H1 (cell line): ENCODE data around the gene CAMK2D. TPM values are rescaled to one million over a fixed set of nuclear protein-coding genes. Genes with fewer than 3 reads are reported as not detected.

Experiments used
- CHD7 ChIP-seq: fragments of 300-600 bp; sonication (generic); IDR thresholded peaks from 2 replicates; pipeline ENCODE4 v1.7.1; 2012; ENCODE audit warnings: low read length, moderate library complexity, mild to moderate bottlenecking, inconsistent platforms; ENCODE audit not compliant: insufficient replicate concordance
- polyA plus RNA-seq, 7 experiments: library from polyadenylated mRNA; depleted of rRNA in 3 of 7; stranded (reverse) in 5 of 7; unstranded in 2 of 7; fragments of >200 nt in 5 of 7; fragments of 200-250 nt in 2 of 7; gene quantifications; 1 replicate in 5 of 7; 2 replicates in 1 of 7; 4 replicates in 1 of 7; pipeline versions ENCODE4 v1.2.1 to v1.2.3, GENCODE V29; 2011 to 2013; ENCODE audit warnings: missing spikeins in 2 of 7, mixed read lengths in 2 of 7
- total RNA-seq: library from RNA; stranded (reverse); fragmentation: NEBNext Ultra II Directional; extraction: Animal tissue kit (Norgen Biotek cat#: 25700); gene quantifications from 2 replicates; pipeline ENCODE4 v1.2.1, GENCODE V29; 2021

Gene CAMK2D
- total and polyA plus RNA-seq, 2 of the 8 experiments (the other 6 are each of a cell fraction or from before 2014, with no cell fraction given), result 3.2 to 7.0 TPM

GRCh38 chr4:113614414-113614813 lies 147.1 kb downstream of the CAMK2D start (continued):
- TF ChIP-seq CHD7, result no peak
